HG03565 (cell line): ENCODE measurements around the gene PCDH9.
"Not testable (repeated sequence)": the region's sequence is repeated elsewhere in the genome, so short reads cannot be mapped to it uniquely, and the experiment has no call there.

Source experiments
- ATAC-seq: cut with Tn5 transposase; IDR thresholded peaks from one replicate; pipeline ENCODE4 v1.9.1; 2021; ENCODE audit warnings: mild to moderate bottlenecking, moderate library complexity; ENCODE audit not compliant: unreplicated experiment

The PCDH9 gene

GRCh38 chr13:66803808-66804456, 426.2 kb downstream of the PCDH9 start:
- no peak for ATAC-seq

GRCh38 chr13:66803013-66803807, 426.9 kb downstream of the PCDH9 start:
- ATAC-seq: no peak

GRCh38 chr13:66795636-66796035, 434.5 kb downstream of the PCDH9 start:
- no peak for ATAC-seq

- no peak for ATAC-seq
Measured at GRCh38 chr13:66794340-66795031, 435.6 kb downstream of the PCDH9 start.

DNA sequence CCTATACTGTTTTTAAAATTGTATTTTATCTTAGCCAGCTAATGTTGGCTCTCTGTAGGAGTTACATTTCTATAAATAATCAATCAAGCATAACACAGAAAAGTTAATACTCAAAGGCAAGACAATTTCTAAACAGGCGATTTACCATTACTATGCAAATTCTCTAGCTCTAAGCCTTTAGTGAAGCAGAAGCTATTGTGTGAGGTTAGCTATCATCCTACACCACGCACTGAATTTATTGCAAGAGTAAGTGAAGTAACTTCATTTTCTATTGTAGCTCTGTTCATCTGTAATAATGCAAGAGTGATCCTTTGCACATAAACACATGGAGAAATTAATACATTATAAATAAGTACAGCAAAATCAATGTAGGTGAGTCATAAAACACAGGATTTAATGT, 439.3 kb downstream of the PCDH9 start:
- no peak for ATAC-seq

- no peak for ATAC-seq
Measured at GRCh38 chr13:66781241-66781640, 448.9 kb downstream of the PCDH9 start.

GRCh38 chr13:66780814-66781213, 449.3 kb downstream of the PCDH9 start:
- no peak for ATAC-seq

GRCh38 chr13:66778461-66778860, 451.7 kb downstream of the PCDH9 start:
- no peak for ATAC-seq

DNA sequence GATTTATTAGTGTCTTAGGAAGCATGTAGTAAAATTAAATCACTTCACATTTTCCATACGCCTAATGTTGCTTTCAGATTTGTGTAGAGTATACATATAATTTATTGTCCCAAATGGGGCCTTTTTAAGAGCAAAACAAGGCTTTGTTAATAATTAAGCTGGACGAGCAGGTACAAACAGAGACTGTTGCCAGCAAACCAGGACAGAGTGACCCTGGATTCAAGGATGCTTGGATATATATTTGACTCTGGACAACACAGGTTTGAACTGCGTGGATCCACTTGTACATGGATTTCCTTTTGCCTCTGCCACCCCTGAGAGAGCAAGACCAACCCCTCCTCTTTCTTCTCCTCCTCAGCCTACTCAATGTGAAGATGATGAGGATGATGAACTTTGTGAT, 454.9 kb downstream of the PCDH9 start:
- no peak for ATAC-seq

GRCh38 chr13:66774046-66774445, 456.1 kb downstream of the PCDH9 start:
- ATAC-seq: no peak

- no peak for ATAC-seq
Measured at GRCh38 chr13:66765559-66765958, 464.6 kb downstream of the PCDH9 start.

- not testable (repeated sequence) for ATAC-seq
Measured at GRCh38 chr13:66760678-66761077, 469.5 kb downstream of the PCDH9 start.

DNA sequence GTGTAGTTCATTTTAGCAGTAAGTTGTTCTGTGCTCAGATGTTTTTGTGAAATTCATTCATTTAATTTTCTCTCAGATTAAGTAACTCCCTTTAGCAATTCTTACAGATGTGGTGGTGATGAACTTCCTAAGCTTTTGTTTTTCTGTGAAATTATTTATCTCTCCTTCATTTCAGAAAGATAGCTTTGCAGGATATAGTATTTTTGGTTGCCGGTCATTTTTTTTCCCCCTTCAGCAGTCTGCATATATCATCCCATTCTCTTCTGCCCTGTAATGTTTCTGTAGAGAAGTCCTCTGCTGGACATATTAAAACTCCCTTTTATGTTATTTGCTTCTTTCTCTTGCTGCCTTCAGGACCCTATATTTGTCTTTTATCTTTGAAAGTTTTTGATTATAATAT, 470.2 kb downstream of the PCDH9 start:
- no peak for ATAC-seq

- no peak for ATAC-seq
Measured at GRCh38 chr13:66751691-66752090, 478.4 kb downstream of the PCDH9 start.

DNA sequence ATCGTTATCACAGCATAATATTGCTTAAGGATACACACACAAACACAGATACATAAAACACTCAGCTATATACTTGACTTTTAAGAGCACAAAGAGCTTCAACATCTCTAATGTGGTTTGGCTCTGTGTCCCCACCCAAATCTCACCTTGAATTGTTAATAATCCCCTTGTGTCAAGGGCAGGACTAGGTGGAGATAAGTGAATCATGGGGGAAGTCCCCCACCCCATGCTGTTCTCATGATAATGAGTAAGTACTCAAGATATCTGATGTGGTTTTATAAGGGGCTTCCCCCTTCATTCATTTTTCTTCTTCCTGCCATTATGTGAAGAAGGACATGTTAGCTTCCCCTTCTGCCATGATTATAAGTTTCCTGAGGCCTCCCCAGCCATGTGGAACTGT, 481.4 kb downstream of the PCDH9 start:
- ATAC-seq: no peak

GRCh38 chr13:66745307-66745706, 484.8 kb downstream of the PCDH9 start:
- no peak for ATAC-seq

DNA sequence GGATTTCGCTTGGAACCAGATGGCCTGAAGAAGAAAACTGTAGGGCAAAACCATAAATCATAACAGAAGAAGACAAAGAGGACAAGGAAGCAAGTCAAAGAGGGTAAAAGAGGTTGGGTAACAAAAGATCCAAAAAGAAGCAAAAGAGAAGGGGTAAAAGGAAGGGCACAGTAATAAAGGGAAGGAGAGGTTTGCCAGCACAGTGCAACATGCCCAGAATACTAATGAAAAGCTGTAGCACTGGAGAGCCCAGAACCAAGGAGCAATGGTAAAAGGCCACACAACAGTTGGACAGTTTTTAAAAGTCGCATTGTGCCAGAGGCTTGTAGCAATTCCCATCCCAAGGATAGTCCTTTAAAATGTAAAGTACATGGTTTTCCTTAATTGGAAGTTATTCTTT, 506.6 kb downstream of the PCDH9 start:
- no peak for ATAC-seq

GRCh38 chr13:66716538-66716937, 513.6 kb downstream of the PCDH9 start:
- ATAC-seq: no peak

DNA sequence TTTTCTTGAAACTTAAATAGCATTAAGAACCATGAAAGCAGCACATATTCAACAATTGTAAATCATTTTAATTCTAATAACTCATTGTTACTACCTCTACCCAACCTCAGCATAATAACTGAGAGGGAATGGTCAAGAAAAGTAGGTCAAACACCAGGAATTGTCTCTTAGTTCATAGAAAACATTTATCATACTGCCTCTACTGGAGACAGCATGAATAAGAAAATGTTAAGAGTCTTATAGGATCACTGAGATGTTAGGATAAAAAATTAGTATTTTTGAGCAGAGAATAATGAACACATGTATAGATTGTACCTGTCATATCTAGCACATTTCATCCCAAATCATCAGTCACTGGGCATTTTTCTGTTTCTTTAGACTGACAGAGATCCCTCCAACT, 515.3 kb downstream of the PCDH9 start:
- ATAC-seq: no peak

DNA sequence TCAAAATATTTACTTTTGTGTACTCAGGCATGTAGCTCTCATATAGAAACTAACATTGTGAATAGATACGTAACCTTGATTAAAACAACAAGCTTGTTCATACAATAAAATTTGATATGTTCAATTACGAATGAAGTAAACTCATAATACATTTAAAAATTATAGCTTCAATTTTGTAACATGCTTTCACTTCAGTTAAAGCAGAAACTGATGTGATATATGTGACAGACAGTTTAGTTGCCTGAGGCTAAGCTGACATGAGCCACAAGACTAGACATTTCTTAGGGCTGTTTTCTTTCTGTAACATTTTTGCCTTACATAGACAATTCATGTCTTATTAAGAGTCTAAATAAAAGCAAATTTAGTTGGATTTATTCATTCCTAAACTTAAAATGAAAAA, 526.0 kb downstream of the PCDH9 start:
- ATAC-seq: no peak

DNA sequence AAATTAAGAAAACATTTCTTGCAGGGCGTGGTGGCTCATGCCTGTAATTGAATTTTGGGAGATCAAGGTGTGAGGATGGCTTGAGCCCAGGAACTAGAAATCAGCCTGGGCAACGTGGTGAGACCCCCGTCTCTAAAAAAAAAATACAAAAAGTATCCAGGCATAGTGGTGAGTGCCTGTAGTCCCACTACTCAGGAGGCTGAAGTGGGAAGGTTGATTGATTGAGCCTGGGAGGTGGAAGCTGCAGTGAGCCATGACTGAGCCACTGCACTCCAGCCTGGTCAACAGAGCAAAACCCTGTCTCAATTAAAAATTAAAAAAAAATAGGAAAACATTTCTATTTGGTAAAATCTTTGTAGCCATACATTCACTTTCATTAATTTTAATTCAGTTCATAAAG, 526.5 kb downstream of the PCDH9 start:
- no peak for ATAC-seq

- no peak for ATAC-seq
Measured at GRCh38 chr13:66700117-66700601, 530.0 kb downstream of the PCDH9 start.
